Endothelial cell of umbilical vein (primary cell): ENCODE data around the gene MEIOB. TPM values are rescaled to one million over a fixed set of nuclear protein-coding genes. Genes with fewer than 3 reads are reported as not detected.

Source experiments
- BruUV-seq: library from RNA; stranded (reverse); fragments of 400-500 nt; replicated peaks from 2 replicates; lab custom pipeline; 2021; lab: Mats Ljungman, UMichigan
- CTCF ChIA-PET: fragments of 300-600, 350-600 bp; sonication (Branson Sonifier 250); formaldehyde crosslinking; loops from one replicate; lab custom pipeline; 2021; ENCODE audit warnings: antibody characterized with exemption, inconsistent platforms; lab: Charles Lee
- POLR2A ChIA-PET: fragments of 300-600, 350-600 bp; sonication (Branson Sonifier 250); formaldehyde crosslinking; loops from one replicate; lab custom pipeline; 2021; ENCODE audit warnings: antibody characterized with exemption, inconsistent platforms; lab: Charles Lee
- DNase-seq: peaks from one replicate; pipeline ENCODE4 v3.0.0-alpha.2; 2011; ENCODE audit warnings: low read depth, low spot score
- FAIRE-seq: peaks from 2 replicates; lab custom pipeline; 2011; peaks lifted over from hg19 to GRCh38; lab: Jason Lieb, UNC
- H2AFZ ChIP-seq: 2 replicates; pipeline ENCODE4 v1.6.0; 2012; ENCODE audit warnings: low read depth, low read length, control low read depth, inconsistent platforms
- H3K27ac ChIP-seq: 2 replicates; pipeline ENCODE4 v1.5.1; 2011; ENCODE audit warnings: low read depth, mild to moderate bottlenecking, control low read depth, low read length, moderate library complexity; ENCODE audit not compliant: insufficient read depth
- H3K27me3 ChIP-seq, 2 experiments: 2 replicates each; pipeline versions ENCODE4 v1.6.0 to v1.6.1; 2011; ENCODE audit warnings: low read length in 2 of 2, mixed read lengths in 1 of 2; ENCODE audit not compliant: control insufficient read depth in 2 of 2, insufficient read depth in 2 of 2
- H3K36me3 ChIP-seq, 2 experiments: 2 replicates in 1 of 2; 3 replicates in 1 of 2; pipeline ENCODE4 v1.5.1; 2011; ENCODE audit warnings: low read length in 2 of 2, mild to moderate bottlenecking in 1 of 2, moderate library complexity in 1 of 2; ENCODE audit not compliant: control insufficient read depth in 2 of 2, insufficient read depth in 2 of 2; ENCODE audit errors: extremely low read depth in 1 of 2
- H3K4me1 ChIP-seq: 3 replicates; pipeline ENCODE4 v1.5.1; 2011; ENCODE audit warnings: mild to moderate bottlenecking, low read length; ENCODE audit not compliant: control insufficient read depth, insufficient read depth; ENCODE audit errors: extremely low read depth
- H3K4me2 ChIP-seq: 2 replicates; pipeline ENCODE4 v1.6.1; 2011; ENCODE audit warnings: low read length, control low read depth, mixed read lengths; ENCODE audit not compliant: insufficient read depth
- H3K4me3 ChIP-seq, 3 experiments: fragments of 200-600 bp in 1 of 3; sonication (generic), shearing (Covaris generic) in 1 of 3; replicated peaks in 1 of 3; 2 replicates each; pipeline ENCODE4 v1.5.1; 2011 to 2016; ENCODE audit warnings: control low read depth in 3 of 3, low read length in 3 of 3, mild to moderate bottlenecking in 2 of 3, inconsistent platforms in 1 of 3, low read depth in 1 of 3, moderate library complexity in 1 of 3; ENCODE audit not compliant: insufficient read depth in 1 of 3
- H3K79me2 ChIP-seq: 2 replicates; pipeline ENCODE4 v1.6.0; 2012; ENCODE audit warnings: low read length, inconsistent platforms; ENCODE audit not compliant: control insufficient read depth, insufficient read depth
- H3K9ac ChIP-seq: replicated peaks from 2 replicates; pipeline ENCODE3; 2011; ENCODE audit warnings: low read length, control low read depth; ENCODE audit not compliant: insufficient read depth; ENCODE audit errors: extremely low read depth
- H3K9me1 ChIP-seq: replicated peaks from 3 replicates; pipeline ENCODE4 v1.6.0; 2011; ENCODE audit warnings: mild to moderate bottlenecking, low read length; ENCODE audit not compliant: control insufficient read depth, insufficient read depth; ENCODE audit errors: extremely low read depth
- H3K9me3 ChIP-seq: replicated peaks from 2 replicates; pipeline ENCODE4 v1.5.1; 2012; ENCODE audit warnings: low read length, inconsistent platforms; ENCODE audit not compliant: control insufficient read depth, insufficient read depth
- H4K20me1 ChIP-seq: replicated peaks from 2 replicates; pipeline ENCODE3; 2011; ENCODE audit warnings: mild to moderate bottlenecking, low read length; ENCODE audit not compliant: control insufficient read depth, insufficient read depth; ENCODE audit errors: extremely low read depth
- EZH2 ChIP-seq: IDR thresholded peaks from 2 replicates; pipeline ENCODE4 v1.6.1; 2012; ENCODE audit warnings: borderline replicate concordance, low read depth, mild to moderate bottlenecking, moderate library complexity, low read length, inconsistent platforms; ENCODE audit not compliant: severe bottlenecking
- FOS ChIP-seq: IDR thresholded peaks from 2 replicates; pipeline ENCODE4 v1.6.1; 2011; ENCODE audit warnings: mild to moderate bottlenecking, low read length, moderate library complexity, borderline replicate concordance; ENCODE audit not compliant: insufficient read depth
- GATA2 ChIP-seq: IDR thresholded peaks from 2 replicates; pipeline ENCODE4 v1.7.0; 2011; ENCODE audit warnings: low read depth, mild to moderate bottlenecking, moderate library complexity, mixed read lengths, low read length; ENCODE audit not compliant: insufficient read length, insufficient read depth
- JUN ChIP-seq: IDR thresholded peaks from 2 replicates; pipeline ENCODE4 v1.6.1; 2011; ENCODE audit warnings: borderline replicate concordance, low read depth; ENCODE audit not compliant: insufficient read length, insufficient read depth
- MYC ChIP-seq: IDR thresholded peaks from one replicate; pipeline ENCODE4 v1.6.1; 2011; ENCODE audit warnings: mild to moderate bottlenecking, low read depth, low read length
- POLR2A ChIP-seq: IDR thresholded peaks from 2 replicates; pipeline ENCODE4 v1.6.1; 2012; ENCODE audit warnings: low read depth, mild to moderate bottlenecking, control low read depth, low read length
- POLR2AphosphoS5 ChIP-seq: IDR thresholded peaks from 2 replicates; pipeline ENCODE4 v1.6.1; 2012; ENCODE audit warnings: low read depth, mild to moderate bottlenecking, control low read depth, low read length, moderate library complexity; ENCODE audit not compliant: insufficient read depth
- dilution Hi-C: fragments of 300-500 bp; cut with MboI; formaldehyde crosslinking; loops from one replicate; pipeline ENCODE4 v1.15.0; 2019; ENCODE audit warnings: low sequenced_read_pairs; ENCODE audit not compliant: extremely low pct_ligation_motif_present
- intact Hi-C: fragments of 100-400 bp; cut with micrococcal nuclease; formaldehyde crosslinking; loops from one replicate; pipeline ENCODE4 v1.10.0; 2022
- polyA plus RNA-seq, 4 experiments: library from polyadenylated mRNA; depleted of rRNA in 3 of 4; stranded (reverse) in 3 of 4; unstranded in 1 of 4; fragments of >200 nt; gene quantifications; 2 replicates each; pipeline versions ENCODE4 v1.2.1 to v1.2.3, GENCODE V29; 2011 to 2012; ENCODE audit warnings: missing spikeins in 1 of 4
- total RNA-seq: library from RNA; stranded (reverse); gene quantifications from 2 replicates; pipeline ENCODE4 v1.2.3, GENCODE V29; 2021
- TF ChIP-seq, protein P1 (sequence below): IDR thresholded peaks from 2 replicates; pipeline ENCODE4 v1.6.1; 2011; ENCODE audit not compliant: insufficient read depth, insufficient read length
- TF ChIP-seq, protein P2 (sequence below), 2 donors: IDR thresholded peaks; 1 replicate in 1 of 2; 2 replicates in 1 of 2; pipeline ENCODE4 v1.5.1; 2011; ENCODE audit warnings: low read length in 2 of 2, mild to moderate bottlenecking in 2 of 2, moderate library complexity in 2 of 2, control low read depth in 1 of 2, inconsistent platforms in 1 of 2, low read depth in 1 of 2; ENCODE audit not compliant: insufficient read depth in 1 of 2; ENCODE audit errors: extremely low read depth in 1 of 2

MEIOB gene
- total and polyA plus RNA-seq, 2 donors (not counting 3 experiments of a cell fraction or from before 2014, with no cell fraction given) = 0.04 TPM; not detected in 1

DNA sequence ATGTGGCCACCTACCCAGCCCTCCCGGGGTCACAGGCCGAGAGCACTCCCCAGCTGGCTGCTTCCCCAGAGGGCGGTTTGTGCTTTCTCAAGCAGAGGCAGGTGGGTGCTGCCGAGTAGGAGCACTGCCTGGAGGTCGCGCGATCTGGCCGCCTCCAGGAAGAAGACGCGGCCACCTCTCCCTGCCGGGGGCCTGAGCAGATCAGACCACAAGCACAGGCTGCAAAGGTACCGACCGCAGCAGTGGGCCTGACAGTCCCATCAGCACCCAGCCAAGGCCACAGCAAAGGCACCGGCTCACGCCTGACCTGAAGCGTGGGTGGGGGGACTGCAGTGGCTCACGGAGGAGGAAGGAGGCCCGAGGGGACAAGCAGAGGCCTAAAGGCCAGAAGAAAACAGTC, 63.3 kb downstream of the MEIOB start:
- DNase-seq (no peak), FAIRE-seq (no peak)
- H3K4me2 ChIP-seq = no peak overlapping the region
- H3K4me3 ChIP-seq = no peak overlapping the region
- intact Hi-C loops = no loop called here
- no peaks in the 10 kb centered on the region for H3K4me1 ChIP-seq
- no peaks in the 10 kb centered on the region for H3K9me1 ChIP-seq
- H3K27ac ChIP-seq = no peak overlapping the region
- dilution Hi-C loops = no loop called here
- H4K20me1 ChIP-seq = no peaks in the 10 kb centered on the region
- ChIA-PET POLR2A (no interaction called here), CTCF (no interaction called here)
- H3K27me3 ChIP-seq = no peaks in the 10 kb centered on the region
- H2AFZ ChIP-seq = no peak overlapping the region
- no peak overlapping the region for H3K9ac ChIP-seq
- TF ChIP-seq, protein P1, sequence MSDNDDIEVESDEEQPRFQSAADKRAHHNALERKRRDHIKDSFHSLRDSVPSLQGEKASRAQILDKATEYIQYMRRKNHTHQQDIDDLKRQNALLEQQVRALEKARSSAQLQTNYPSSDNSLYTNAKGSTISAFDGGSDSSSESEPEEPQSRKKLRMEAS = no peak
- TF ChIP-seq POLR2A (no peak), POLR2AphosphoS5 (no peak), FOS (no peak), MYC (no peak), GATA2 (no peak), JUN (no peak), EZH2 (no peak)
- TF ChIP-seq, protein P2, sequence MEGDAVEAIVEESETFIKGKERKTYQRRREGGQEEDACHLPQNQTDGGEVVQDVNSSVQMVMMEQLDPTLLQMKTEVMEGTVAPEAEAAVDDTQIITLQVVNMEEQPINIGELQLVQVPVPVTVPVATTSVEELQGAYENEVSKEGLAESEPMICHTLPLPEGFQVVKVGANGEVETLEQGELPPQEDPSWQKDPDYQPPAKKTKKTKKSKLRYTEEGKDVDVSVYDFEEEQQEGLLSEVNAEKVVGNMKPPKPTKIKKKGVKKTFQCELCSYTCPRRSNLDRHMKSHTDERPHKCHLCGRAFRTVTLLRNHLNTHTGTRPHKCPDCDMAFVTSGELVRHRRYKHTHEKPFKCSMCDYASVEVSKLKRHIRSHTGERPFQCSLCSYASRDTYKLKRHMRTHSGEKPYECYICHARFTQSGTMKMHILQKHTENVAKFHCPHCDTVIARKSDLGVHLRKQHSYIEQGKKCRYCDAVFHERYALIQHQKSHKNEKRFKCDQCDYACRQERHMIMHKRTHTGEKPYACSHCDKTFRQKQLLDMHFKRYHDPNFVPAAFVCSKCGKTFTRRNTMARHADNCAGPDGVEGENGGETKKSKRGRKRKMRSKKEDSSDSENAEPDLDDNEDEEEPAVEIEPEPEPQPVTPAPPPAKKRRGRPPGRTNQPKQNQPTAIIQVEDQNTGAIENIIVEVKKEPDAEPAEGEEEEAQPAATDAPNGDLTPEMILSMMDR (IDR thresholded peaks at IDR 0.05; ENCODE audit: extremely low read depth in 1 of 2, insufficient read depth in 1 of 2, low read depth in 1 of 2, low read length in 2 of 2) = no peak
- peaks cover 0 to 27% of the 10 kb centered on the region in 2 experiments for H3K36me3 ChIP-seq
- H3K9me3 ChIP-seq = no peaks in the 10 kb centered on the region
- no TSS peak for BruUV-seq
- no peaks in the 10 kb centered on the region for H3K79me2 ChIP-seq
